H1 (cell line): ENCODE results near the gene RAMACL.

Experiments
- POLR2A ChIP-seq, 2 experiments: IDR thresholded peaks; 1 replicate in 1 of 2; 2 replicates in 1 of 2; pipeline ENCODE4 v1.6.1; 2011; ENCODE audit warnings: low read depth in 2 of 2, low read length in 2 of 2, mild to moderate bottlenecking in 2 of 2; ENCODE audit errors: control extremely low read depth in 1 of 2
- TAF1 ChIP-seq: IDR thresholded peaks from 2 replicates; pipeline ENCODE4 v1.6.1; 2011; ENCODE audit warnings: mild to moderate bottlenecking, low read depth, low read length
- TF ChIP-seq, protein P1 (sequence below): fragments of 300-600 bp; sonication (generic); IDR thresholded peaks from 2 replicates; pipeline ENCODE4 v1.7.1; 2012; ENCODE audit warnings: low read length, moderate library complexity, mild to moderate bottlenecking, inconsistent platforms; ENCODE audit not compliant: insufficient replicate concordance

DNA sequence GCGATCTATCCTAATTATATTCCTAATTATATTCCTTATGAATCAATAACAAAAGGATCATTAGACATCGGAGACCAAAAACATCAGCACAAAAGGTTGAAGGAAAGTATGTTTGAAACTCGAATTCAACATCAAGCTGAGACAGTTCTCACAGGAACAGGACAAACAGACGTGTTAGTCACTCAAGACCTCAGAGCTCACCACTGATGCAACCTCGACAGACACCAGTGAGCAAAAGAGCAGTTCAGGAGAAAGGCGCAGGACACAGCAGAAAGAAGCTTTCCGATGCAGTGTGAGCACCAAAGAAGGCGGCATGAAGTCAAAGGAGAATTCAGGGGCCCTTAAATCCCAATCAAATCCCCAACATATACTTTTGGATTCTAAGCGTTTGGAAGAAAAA lies 6.3 kb upstream of the RAMACL start:
- TF ChIP-seq POLR2A (IDR thresholded peaks at IDR 0.05; ENCODE audit: control extremely low read depth in 1 of 2, low read depth in 2 of 2, low read length in 2 of 2): no peak
- TF ChIP-seq, protein P1, sequence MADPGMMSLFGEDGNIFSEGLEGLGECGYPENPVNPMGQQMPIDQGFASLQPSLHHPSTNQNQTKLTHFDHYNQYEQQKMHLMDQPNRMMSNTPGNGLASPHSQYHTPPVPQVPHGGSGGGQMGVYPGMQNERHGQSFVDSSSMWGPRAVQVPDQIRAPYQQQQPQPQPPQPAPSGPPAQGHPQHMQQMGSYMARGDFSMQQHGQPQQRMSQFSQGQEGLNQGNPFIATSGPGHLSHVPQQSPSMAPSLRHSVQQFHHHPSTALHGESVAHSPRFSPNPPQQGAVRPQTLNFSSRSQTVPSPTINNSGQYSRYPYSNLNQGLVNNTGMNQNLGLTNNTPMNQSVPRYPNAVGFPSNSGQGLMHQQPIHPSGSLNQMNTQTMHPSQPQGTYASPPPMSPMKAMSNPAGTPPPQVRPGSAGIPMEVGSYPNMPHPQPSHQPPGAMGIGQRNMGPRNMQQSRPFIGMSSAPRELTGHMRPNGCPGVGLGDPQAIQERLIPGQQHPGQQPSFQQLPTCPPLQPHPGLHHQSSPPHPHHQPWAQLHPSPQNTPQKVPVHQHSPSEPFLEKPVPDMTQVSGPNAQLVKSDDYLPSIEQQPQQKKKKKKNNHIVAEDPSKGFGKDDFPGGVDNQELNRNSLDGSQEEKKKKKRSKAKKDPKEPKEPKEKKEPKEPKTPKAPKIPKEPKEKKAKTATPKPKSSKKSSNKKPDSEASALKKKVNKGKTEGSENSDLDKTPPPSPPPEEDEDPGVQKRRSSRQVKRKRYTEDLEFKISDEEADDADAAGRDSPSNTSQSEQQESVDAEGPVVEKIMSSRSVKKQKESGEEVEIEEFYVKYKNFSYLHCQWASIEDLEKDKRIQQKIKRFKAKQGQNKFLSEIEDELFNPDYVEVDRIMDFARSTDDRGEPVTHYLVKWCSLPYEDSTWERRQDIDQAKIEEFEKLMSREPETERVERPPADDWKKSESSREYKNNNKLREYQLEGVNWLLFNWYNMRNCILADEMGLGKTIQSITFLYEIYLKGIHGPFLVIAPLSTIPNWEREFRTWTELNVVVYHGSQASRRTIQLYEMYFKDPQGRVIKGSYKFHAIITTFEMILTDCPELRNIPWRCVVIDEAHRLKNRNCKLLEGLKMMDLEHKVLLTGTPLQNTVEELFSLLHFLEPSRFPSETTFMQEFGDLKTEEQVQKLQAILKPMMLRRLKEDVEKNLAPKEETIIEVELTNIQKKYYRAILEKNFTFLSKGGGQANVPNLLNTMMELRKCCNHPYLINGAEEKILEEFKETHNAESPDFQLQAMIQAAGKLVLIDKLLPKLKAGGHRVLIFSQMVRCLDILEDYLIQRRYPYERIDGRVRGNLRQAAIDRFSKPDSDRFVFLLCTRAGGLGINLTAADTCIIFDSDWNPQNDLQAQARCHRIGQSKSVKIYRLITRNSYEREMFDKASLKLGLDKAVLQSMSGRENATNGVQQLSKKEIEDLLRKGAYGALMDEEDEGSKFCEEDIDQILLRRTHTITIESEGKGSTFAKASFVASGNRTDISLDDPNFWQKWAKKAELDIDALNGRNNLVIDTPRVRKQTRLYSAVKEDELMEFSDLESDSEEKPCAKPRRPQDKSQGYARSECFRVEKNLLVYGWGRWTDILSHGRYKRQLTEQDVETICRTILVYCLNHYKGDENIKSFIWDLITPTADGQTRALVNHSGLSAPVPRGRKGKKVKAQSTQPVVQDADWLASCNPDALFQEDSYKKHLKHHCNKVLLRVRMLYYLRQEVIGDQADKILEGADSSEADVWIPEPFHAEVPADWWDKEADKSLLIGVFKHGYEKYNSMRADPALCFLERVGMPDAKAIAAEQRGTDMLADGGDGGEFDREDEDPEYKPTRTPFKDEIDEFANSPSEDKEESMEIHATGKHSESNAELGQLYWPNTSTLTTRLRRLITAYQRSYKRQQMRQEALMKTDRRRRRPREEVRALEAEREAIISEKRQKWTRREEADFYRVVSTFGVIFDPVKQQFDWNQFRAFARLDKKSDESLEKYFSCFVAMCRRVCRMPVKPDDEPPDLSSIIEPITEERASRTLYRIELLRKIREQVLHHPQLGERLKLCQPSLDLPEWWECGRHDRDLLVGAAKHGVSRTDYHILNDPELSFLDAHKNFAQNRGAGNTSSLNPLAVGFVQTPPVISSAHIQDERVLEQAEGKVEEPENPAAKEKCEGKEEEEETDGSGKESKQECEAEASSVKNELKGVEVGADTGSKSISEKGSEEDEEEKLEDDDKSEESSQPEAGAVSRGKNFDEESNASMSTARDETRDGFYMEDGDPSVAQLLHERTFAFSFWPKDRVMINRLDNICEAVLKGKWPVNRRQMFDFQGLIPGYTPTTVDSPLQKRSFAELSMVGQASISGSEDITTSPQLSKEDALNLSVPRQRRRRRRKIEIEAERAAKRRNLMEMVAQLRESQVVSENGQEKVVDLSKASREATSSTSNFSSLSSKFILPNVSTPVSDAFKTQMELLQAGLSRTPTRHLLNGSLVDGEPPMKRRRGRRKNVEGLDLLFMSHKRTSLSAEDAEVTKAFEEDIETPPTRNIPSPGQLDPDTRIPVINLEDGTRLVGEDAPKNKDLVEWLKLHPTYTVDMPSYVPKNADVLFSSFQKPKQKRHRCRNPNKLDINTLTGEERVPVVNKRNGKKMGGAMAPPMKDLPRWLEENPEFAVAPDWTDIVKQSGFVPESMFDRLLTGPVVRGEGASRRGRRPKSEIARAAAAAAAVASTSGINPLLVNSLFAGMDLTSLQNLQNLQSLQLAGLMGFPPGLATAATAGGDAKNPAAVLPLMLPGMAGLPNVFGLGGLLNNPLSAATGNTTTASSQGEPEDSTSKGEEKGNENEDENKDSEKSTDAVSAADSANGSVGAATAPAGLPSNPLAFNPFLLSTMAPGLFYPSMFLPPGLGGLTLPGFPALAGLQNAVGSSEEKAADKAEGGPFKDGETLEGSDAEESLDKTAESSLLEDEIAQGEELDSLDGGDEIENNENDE: no peak
- TF ChIP-seq TAF1: no peak
